ENCODE results near the gene NPAT. TPM values are rescaled to one million over a fixed set of nuclear protein-coding genes. Genes with fewer than 3 reads are reported as not detected.

Gene NPAT
- total and polyA plus RNA-seq, 9 of the 15 experiments (the other 6 are each of a cell fraction or from before 2014, with no cell fraction given): 8.8 to 30.0 (median 22.1) TPM

DNA sequence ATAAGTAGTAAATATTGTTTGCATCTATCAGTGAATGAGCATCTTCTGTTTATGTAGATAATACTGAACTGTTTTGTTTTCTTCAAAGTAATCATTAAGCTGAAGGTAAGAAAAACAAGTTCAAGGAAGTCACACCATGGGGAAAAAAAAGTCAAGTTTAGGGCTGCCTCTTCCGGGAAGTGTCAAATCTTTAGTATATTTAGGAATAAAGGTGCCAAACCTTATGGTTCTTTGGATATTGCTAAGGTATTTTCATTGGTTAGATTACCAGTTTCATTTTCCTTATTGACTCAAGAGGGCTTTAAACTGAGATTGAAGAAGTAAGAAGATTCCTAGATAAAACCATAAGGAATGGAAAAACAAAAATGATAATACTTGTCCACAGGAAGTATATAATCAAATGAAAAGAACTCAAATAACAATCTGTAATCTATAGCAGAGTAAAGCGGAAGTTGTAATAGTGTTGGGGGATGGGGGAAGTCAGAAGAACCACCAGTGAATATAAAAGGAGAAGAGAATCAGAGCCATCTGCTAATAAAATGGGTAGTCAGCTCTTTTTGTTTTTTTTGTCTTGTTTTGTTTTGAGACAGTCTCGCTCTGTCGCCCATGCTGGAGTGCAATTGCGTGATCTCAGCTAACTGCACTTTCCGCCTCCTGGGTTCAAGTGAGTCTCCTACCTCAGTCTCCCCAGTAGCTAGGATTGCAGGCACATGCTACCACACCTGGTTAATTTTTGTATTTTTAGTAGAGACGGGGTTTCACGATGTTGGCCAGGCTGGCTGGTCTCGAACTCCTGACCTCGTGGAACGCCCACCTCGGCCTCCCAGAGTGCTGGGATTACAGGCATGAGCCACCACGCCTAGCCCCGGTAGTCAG is 2.7 kb upstream of the NPAT start (continued):
- TF ChIP-seq, protein P1, sequence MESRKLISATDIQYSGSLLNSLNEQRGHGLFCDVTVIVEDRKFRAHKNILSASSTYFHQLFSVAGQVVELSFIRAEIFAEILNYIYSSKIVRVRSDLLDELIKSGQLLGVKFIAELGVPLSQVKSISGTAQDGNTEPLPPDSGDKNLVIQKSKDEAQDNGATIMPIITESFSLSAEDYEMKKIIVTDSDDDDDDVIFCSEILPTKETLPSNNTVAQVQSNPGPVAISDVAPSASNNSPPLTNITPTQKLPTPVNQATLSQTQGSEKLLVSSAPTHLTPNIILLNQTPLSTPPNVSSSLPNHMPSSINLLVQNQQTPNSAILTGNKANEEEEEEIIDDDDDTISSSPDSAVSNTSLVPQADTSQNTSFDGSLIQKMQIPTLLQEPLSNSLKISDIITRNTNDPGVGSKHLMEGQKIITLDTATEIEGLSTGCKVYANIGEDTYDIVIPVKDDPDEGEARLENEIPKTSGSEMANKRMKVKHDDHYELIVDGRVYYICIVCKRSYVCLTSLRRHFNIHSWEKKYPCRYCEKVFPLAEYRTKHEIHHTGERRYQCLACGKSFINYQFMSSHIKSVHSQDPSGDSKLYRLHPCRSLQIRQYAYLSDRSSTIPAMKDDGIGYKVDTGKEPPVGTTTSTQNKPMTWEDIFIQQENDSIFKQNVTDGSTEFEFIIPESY (CRISPR knock-in tag; IDR thresholded peaks at IDR 0.05): no peak
- no peak for TF ChIP-seq HDGF (IDR thresholded peaks at IDR 0.05)
- no peak for TF ChIP-seq JUND (IDR thresholded peaks at IDR 0.05; ENCODE audit: borderline replicate concordance, low read depth, low read length)
- no peak for TF ChIP-seq JUND (tag; IDR thresholded peaks at IDR 0.05; ENCODE audit: borderline replicate concordance, low read depth, low read length)
- TF ChIP-seq LARP7 (IDR thresholded peaks at IDR 0.05): no peak
- no peak for TF ChIP-seq ZNF696 (CRISPR knock-in tag; conservative IDR thresholded peaks at IDR 0.05)
- TF ChIP-seq SMARCE1 (IDR thresholded peaks at IDR 0.05): 0 out of 2 replicates have a peak, but pooled peaks have one; percentile 9
- no peak for TF ChIP-seq ZNF165 (CRISPR knock-in tag; IDR thresholded peaks at IDR 0.05; ENCODE audit: borderline replicate concordance)
- peak in 1 of 2 experiments; percentile 23; a peak in 1 of 4 replicates for TF ChIP-seq KDM1A (IDR thresholded peaks at IDR 0.05)
- TF ChIP-seq ZNF23 (CRISPR knock-in tag; IDR thresholded peaks at IDR 0.05): no peak
- no peak for TF ChIP-seq ZNF436 (CRISPR knock-in tag; IDR thresholded peaks at IDR 0.05)
- TF ChIP-seq GABPB2 (CRISPR knock-in tag; conservative IDR thresholded peaks at IDR 0.05): no peak
- no peak for TF ChIP-seq MEF2A (IDR thresholded peaks at IDR 0.05; ENCODE audit: control insufficient read depth, low read depth, low read length)
- TF ChIP-seq ZNF12 (CRISPR knock-in tag; IDR thresholded peaks at IDR 0.05): no peak
- TF ChIP-seq RNF2 (IDR thresholded peaks at IDR 0.05): no peak
- TF ChIP-seq, protein P2, sequence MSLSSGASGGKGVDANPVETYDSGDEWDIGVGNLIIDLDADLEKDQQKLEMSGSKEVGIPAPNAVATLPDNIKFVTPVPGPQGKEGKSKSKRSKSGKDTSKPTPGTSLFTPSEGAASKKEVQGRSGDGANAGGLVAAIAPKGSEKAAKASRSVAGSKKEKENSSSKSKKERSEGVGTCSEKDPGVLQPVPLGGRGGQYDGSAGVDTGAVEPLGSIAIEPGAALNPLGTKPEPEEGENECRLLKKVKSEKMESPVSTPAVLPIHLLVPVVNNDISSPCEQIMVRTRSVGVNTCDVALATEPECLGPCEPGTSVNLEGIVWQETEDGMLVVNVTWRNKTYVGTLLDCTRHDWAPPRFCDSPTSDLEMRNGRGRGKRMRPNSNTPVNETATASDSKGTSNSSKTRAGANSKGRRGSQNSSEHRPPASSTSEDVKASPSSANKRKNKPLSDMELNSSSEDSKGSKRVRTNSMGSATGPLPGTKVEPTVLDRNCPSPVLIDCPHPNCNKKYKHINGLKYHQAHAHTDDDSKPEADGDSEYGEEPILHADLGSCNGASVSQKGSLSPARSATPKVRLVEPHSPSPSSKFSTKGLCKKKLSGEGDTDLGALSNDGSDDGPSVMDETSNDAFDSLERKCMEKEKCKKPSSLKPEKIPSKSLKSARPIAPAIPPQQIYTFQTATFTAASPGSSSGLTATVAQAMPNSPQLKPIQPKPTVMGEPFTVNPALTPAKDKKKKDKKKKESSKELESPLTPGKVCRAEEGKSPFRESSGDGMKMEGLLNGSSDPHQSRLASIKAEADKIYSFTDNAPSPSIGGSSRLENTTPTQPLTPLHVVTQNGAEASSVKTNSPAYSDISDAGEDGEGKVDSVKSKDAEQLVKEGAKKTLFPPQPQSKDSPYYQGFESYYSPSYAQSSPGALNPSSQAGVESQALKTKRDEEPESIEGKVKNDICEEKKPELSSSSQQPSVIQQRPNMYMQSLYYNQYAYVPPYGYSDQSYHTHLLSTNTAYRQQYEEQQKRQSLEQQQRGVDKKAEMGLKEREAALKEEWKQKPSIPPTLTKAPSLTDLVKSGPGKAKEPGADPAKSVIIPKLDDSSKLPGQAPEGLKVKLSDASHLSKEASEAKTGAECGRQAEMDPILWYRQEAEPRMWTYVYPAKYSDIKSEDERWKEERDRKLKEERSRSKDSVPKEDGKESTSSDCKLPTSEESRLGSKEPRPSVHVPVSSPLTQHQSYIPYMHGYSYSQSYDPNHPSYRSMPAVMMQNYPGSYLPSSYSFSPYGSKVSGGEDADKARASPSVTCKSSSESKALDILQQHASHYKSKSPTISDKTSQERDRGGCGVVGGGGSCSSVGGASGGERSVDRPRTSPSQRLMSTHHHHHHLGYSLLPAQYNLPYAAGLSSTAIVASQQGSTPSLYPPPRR (CRISPR knock-in tag; IDR thresholded peaks at IDR 0.05; ENCODE audit: borderline replicate concordance): no peak
- TF ChIP-seq XRCC5 (IDR thresholded peaks at IDR 0.05; ENCODE audit: low read depth, low read length): no peak
- no peak for TF ChIP-seq PTBP1 (IDR thresholded peaks at IDR 0.05; ENCODE audit: low read depth, low read length)
- no peak for TF ChIP-seq GATAD2B (IDR thresholded peaks at IDR 0.05; ENCODE audit: borderline replicate concordance)
- TF ChIP-seq, protein P3, sequence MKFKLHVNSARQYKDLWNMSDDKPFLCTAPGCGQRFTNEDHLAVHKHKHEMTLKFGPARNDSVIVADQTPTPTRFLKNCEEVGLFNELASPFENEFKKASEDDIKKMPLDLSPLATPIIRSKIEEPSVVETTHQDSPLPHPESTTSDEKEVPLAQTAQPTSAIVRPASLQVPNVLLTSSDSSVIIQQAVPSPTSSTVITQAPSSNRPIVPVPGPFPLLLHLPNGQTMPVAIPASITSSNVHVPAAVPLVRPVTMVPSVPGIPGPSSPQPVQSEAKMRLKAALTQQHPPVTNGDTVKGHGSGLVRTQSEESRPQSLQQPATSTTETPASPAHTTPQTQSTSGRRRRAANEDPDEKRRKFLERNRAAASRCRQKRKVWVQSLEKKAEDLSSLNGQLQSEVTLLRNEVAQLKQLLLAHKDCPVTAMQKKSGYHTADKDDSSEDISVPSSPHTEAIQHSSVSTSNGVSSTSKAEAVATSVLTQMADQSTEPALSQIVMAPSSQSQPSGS (CRISPR knock-in tag; IDR thresholded peaks at IDR 0.05): no peak
- TF ChIP-seq BCL6 (CRISPR knock-in tag; IDR thresholded peaks at IDR 0.05): no peak

Measured in K562 (cell line).